ENCODE results near the gene ALKBH6. TPM values are rescaled to one million over a fixed set of nuclear protein-coding genes. Genes with fewer than 3 reads are reported as not detected.

The ALKBH6 gene
- total RNA-seq (10 to 100 TPM; 58.1 to 65.5 TPM), polyA plus RNA-seq (10 to 100 TPM; 18.7 to 25.6 (median 21.9) TPM), total RNA-seq (3.3 to 8.4 (median 7.0) reads per million in 6 experiments)

- Mint-ChIP-seq H3K27me3 (no peaks in the 10 kb centered on the region), H3K9me3 (no peaks in the 10 kb centered on the region), H3K4me3 (peak within 1 kb of the TSS; percentile 91 to 99 (median 97)), H3K4me1 (peaks cover 21 to 48% (median 41%) of the 10 kb centered on the region in 4 donors), H3K27ac (peak within 1 kb of the TSS; percentile 95 to 99 (median 98)), H3K36me3 (peaks cover 0 to 1% (median 0%) of the 10 kb centered on the region in 3 donors)
- ATAC-seq (peak; percentile 98), DNase-seq (peak; percentile 93 to 99 (median 98))
- POLR2A ChIA-PET = interaction anchor here (0.5 to 1.7 kb wide), 9 partner anchors 11 to 376 kb away, joined by 3 to 10 read pairs (median 4); partner anchors contain the start of genes POLR2I, SDHAF1, TBCB and THAP8
These were observed at the start of gene ALKBH6 for GRCh38 chr19:36014012-36014924. Gene ALKBH6 (minus strand): TSS chr19:36014213. CDS start chr19:36013397, 816 bp downstream.

GRCh38 chr19:36061367-36061766 is 47.4 kb upstream of the ALKBH6 start:
- ATAC-seq (no peak), DNase-seq (no peak)
- Mint-ChIP-seq H3K36me3 (no peaks in the 10 kb centered on the region), H3K27ac (no peak overlapping the region), H3K9me3 (no peaks in the 10 kb centered on the region), H3K4me1 (no peaks in the 10 kb centered on the region), H3K4me3 (no peak overlapping the region), H3K27me3 (no peaks in the 10 kb centered on the region)
- POLR2A ChIA-PET = interaction anchor here (0.5 to 1.0 kb wide), 2 partner anchors 9 to 116 kb away, joined by 3 to 4 read pairs; no protein-coding TSS in a partner anchor

DNA sequence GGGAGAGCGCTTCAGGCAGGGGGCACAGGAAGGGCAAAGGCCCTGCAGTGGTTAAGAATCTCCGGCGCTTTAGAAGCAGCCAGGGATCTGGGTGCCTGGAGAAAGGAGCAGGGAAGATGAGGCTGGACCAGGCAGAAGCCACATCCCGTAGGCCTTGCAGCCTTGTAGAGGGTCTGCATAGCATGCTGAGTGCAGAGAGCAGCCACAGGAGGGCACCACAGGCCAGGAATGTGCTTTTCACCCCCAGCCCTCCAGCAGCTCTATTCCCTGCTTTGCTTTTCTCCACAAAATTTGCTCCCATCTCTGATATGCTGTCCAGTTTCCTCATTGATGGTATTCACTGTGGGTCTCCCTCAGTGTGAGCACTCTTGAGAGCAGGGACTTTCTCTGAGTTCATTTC is 46.4 kb upstream of the ALKBH6 start:
- POLR2A ChIA-PET = no interaction called here
- Mint-ChIP-seq H3K27ac (no peak overlapping the region), H3K27me3 (no peaks in the 10 kb centered on the region), H3K4me1 (peaks cover 2 to 3% (median 2%) of the 10 kb centered on the region in 4 donors), H3K4me3 (no peak overlapping the region), H3K36me3 (no peaks in the 10 kb centered on the region), H3K9me3 (no peaks in the 10 kb centered on the region)
- ATAC-seq (no peak), DNase-seq (no peak)

DNA sequence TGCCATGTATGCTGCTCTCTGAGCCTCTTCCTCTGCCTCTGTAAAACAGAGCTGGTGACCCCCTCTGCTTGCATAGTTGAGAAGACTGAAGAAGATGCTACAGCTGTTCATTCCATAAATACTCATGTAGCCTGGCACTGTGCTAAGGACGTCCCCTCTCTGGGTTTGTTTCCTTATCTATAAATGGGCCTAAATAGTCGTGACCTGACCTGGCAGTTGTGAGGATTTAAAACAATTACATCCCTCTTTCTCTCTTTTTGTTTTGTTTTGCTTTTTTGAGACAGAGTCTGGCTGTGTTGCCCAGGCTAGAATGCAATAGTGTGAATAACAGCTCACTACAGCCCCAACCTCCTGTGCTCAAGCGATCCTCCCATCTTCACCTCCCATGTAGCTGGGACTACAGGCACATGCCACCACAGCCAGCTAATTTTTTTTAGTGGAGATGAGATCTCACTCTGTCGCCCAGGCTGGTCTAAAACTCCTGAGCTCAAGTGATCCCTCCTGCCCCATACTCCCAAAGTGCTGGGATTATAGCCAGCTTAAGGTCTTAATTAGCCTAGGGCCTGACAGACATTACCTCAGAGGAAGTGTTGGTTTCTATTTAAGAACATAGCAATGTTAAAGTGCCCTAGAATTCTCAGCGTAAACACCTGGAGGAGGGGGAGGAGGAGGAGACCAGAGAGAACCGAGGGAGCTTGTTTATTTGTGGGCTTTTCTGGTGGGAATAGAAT is 45.3 kb upstream of the ALKBH6 start:
- Mint-ChIP-seq H3K27me3 (no peaks in the 10 kb centered on the region), H3K4me3 (no peak overlapping the region), H3K27ac (no peak overlapping the region), H3K9me3 (no peaks in the 10 kb centered on the region), H3K36me3 (no peaks in the 10 kb centered on the region), H3K4me1 (peaks cover 5 to 9% (median 6%) of the 10 kb centered on the region in 4 donors)
- POLR2A ChIA-PET = no interaction called here
- ATAC-seq (no peak), DNase-seq (no peak)

- peak overlapping the region in 1 of 10 donors; percentile 10 for H3K27ac Mint-ChIP-seq
- DNase-seq = no peak
These were observed 44.6 kb upstream of the ALKBH6 start for GRCh38 chr19:36058481-36059179.

DNA sequence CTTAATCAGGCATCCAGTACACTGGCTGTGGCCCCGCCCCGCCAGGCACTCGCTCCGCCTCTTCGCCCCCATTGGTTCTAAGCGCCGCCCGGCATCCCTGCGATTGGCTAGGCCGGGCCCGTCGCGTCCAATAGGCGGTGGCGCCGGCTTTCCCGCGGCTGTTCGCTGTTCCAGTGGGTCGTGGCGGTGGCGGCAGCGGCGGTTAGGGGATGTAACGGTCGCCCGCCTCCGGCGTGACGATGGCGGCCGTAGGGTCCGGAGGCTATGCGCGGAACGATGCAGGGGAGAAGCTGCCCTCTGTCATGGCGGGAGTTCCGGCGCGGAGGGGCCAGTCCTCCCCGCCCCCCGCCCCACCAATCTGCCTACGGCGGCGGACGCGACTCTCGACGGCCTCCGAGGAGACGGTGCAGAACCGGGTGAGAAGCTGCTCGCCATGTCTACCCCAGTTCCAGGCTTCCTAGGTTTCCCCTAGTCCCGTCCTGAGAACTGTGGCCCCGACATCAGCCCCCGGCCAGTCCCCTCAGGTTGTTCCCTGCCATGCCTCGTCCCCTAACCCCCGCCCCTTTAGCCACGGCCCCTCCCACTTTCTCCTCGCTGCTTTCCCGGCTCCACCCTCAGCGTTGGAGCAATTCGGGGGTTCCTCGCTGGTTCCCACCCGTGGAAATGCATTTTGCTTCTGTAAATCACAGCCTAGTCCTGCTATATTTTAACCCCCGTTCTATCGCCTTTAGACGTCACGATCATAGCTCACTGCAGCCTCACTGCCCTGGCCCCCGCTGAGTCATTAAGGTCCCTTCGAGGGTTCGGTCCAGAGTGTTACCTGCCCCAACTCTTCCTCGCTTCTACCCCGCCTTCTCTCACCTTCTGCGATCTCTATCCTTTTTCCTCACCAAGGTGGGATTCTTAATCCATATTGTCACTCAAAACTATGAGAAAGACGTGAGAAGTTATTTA is 41.0 kb upstream of the ALKBH6 start, which contains the start of gene WDR62:
Gene WDR62, plus strand, starts transcription at position 165 of the 954 bp plus-strand sequence. Its CDS starts 75 bp downstream, at position 240.
- Mint-ChIP-seq H3K27ac (peak within 1 kb of the TSS; percentile 92 to 99 (median 98)), H3K9me3 (no peaks in the 10 kb centered on the region), H3K27me3 (no peaks in the 10 kb centered on the region), H3K4me1 (peaks cover 13 to 33% (median 28%) of the 10 kb centered on the region in 4 donors), H3K4me3 (peak within 1 kb of the TSS; percentile 95 to 100 (median 98)), H3K36me3 (no peaks in the 10 kb centered on the region)
- ATAC-seq = peak; percentile 76 to 80
- peak in 5 of 10 donors; percentile 18 to 94 (median 90) for DNase-seq
- POLR2A ChIA-PET = interaction anchor here (0.7 to 2.5 kb wide), 11 partner anchors 41 to 435 kb away, joined by 3 to 22 read pairs (median 4); partner anchors contain the start of genes ALKBH6, CAPNS1, POLR2I and SDHAF1

More at GRCh38 chr19:36058481-36059179, 44.6 kb upstream of the ALKBH6 start:
- POLR2A ChIA-PET = no interaction called here
- Mint-ChIP-seq H3K4me1 (peaks cover 7 to 14% (median 8%) of the 10 kb centered on the region in 4 donors), H3K27me3 (no peaks in the 10 kb centered on the region), H3K36me3 (no peaks in the 10 kb centered on the region), H3K4me3 (peak overlapping the region in 1 of 10 donors; percentile 50), H3K9me3 (no peaks in the 10 kb centered on the region)
- no peak for ATAC-seq

DNA sequence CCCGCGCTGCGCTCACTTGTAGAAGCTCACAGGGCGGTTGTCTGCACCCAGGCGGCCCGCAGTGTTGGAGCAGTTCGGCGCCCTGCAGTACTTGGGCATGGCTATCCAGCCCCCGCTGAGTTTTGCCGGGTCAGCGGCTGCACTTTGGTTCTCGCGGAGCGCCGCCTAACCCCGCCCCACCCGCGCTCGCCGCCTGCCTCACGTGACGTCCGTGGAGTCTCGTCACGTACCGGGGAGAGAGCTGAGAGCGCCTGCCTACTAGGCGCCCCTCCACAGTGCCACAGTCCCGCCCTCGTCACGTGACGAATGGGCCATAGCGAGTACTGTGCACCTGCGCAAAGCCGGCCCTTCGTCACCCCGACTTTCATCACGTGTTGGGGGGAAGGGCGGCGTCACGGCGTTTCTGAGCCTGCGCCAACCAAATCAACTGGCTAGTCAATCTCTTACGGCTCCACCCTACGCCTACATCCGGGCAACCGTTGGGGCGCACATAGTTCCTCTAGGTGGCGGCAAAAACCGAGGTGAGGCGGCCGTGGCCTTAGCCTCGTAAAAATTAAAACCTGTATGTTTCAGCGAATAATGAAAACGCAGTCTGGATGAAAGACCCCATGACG is 40.2 kb upstream of the ALKBH6 start, which contains the start of gene THAP8:
Gene THAP8, minus strand, starts transcription at position 167 of the 614 bp plus-strand sequence. Its CDS starts 68 bp downstream, at position 99.
- Mint-ChIP-seq H3K4me1 (peaks cover 13 to 33% (median 28%) of the 10 kb centered on the region in 4 donors), H3K27ac (peak within 1 kb of the TSS; percentile 92 to 99 (median 98)), H3K36me3 (no peaks in the 10 kb centered on the region), H3K9me3 (no peaks in the 10 kb centered on the region), H3K27me3 (no peaks in the 10 kb centered on the region), H3K4me3 (peak within 1 kb of the TSS; percentile 95 to 100 (median 98))
- DNase-seq (peak; percentile 97 to 100 (median 100)), ATAC-seq (peak; percentile 83 to 85)
- POLR2A ChIA-PET = interaction anchor here (0.5 to 2.5 kb wide), 12 partner anchors 19 to 1951 kb away, joined by 3 to 22 read pairs (median 4); partner anchors contain the start of genes ALKBH6, CAPNS1, POLR2I and SDHAF1

GRCh38 chr19:36051637-36052036 is 37.6 kb upstream of the ALKBH6 start:
- DNase-seq (no peak), ATAC-seq (no peak)
- Mint-ChIP-seq H3K9me3 (no peaks in the 10 kb centered on the region), H3K27me3 (no peaks in the 10 kb centered on the region), H3K4me1 (peaks cover 13 to 33% (median 28%) of the 10 kb centered on the region in 4 donors), H3K36me3 (peaks cover 0 to 3% (median 0%) of the 10 kb centered on the region in 3 donors), H3K4me3 (peak overlapping the region in 7 of 10 donors; percentile 3 to 80 (median 22)), H3K27ac (peak overlapping the region in 7 of 10 donors; percentile 0 to 80 (median 36))
- POLR2A ChIA-PET = no interaction called here

DNA sequence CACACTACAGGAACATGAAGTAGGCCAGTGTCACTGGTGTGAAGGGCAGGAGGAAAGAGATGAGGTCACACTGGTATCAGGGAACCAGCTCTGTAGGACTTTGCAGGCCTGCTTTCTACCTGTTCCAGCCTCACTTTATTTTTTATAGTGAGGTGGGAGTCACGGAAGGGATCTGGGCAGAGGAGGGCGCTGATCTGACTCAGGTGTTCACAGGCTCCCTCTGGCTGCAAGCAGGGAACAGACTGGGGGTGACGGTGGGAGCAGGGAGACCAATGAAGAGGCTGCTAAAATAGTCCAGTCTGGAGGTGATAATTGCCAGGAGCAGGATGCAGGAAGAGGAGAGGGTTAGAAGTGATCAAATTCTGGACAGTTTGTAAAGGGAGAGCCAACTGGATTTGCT is 37.2 kb upstream of the ALKBH6 start:
- H3K27ac Mint-ChIP-seq = peak overlapping the region in 9 of 10 donors; percentile 0 to 80 (median 19)
- peaks cover 0 to 3% (median 0%) of the 10 kb centered on the region in 3 donors for H3K36me3 Mint-ChIP-seq
- ATAC-seq = no peak
- POLR2A ChIA-PET = no interaction called here
- no peaks in the 10 kb centered on the region for H3K9me3 Mint-ChIP-seq
- H3K4me3 Mint-ChIP-seq = peak overlapping the region in 6 of 10 donors; percentile 3 to 80 (median 25)
- H3K27me3 Mint-ChIP-seq = no peaks in the 10 kb centered on the region
- peaks cover 14 to 34% (median 29%) of the 10 kb centered on the region in 4 donors for H3K4me1 Mint-ChIP-seq
- no peak for DNase-seq

DNA sequence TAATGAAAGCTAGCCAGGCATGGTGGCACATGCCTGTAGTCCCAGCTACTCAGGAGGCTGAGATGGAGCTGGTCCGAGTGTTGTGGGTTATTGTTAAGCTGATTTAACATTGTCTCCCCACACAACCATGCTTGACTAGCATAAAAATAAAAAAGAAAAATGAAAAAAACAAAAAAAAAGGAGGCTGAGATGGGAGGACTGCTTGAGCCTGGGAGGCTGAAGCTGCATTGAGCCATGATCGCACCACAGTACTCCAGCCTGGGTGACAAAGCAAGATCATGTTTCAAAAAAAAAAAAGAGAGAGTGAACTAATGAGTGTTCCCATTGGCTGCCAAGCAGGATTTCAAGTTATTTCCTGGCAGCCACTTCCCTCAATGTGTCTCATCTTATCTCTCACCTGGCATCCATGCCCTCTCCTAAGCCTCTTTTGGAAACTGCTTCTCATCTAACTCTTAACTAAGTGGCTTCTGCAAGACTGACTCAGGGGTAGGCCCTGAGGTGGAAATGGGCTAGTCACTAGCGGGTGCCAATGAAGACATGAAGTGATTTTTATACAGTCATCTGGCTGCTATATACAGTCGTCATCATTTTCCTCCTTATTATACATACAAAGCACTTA is 35.2 kb upstream of the ALKBH6 start:
- Mint-ChIP-seq H3K4me1 (peaks cover 11 to 29% (median 24%) of the 10 kb centered on the region in 4 donors), H3K4me3 (peak overlapping the region in 1 of 10 donors; percentile 41), H3K9me3 (no peaks in the 10 kb centered on the region), H3K27me3 (no peaks in the 10 kb centered on the region), H3K36me3 (peaks cover 0 to 6% (median 4%) of the 10 kb centered on the region in 3 donors), H3K27ac (peak overlapping the region in 1 of 10 donors; percentile 55)
- DNase-seq (no peak), ATAC-seq (no peak)
- POLR2A ChIA-PET = interaction anchor here (0.8 kb wide), 1 partner anchor 165 kb away, joined by 6 read pairs; no protein-coding TSS in a partner anchor

All from naive thymus-derived CD8-positive, alpha-beta T cell (primary cell).